ENCODE results near the gene LINGO1. TPM values are rescaled to one million over a fixed set of nuclear protein-coding genes. Genes with fewer than 3 reads are reported as not detected.

The LINGO1 gene
- total and polyA plus RNA-seq, 2 of the 8 experiments (the other 6 are each of a cell fraction or from before 2014, with no cell fraction given), result 57.1 to 114 TPM

DNA sequence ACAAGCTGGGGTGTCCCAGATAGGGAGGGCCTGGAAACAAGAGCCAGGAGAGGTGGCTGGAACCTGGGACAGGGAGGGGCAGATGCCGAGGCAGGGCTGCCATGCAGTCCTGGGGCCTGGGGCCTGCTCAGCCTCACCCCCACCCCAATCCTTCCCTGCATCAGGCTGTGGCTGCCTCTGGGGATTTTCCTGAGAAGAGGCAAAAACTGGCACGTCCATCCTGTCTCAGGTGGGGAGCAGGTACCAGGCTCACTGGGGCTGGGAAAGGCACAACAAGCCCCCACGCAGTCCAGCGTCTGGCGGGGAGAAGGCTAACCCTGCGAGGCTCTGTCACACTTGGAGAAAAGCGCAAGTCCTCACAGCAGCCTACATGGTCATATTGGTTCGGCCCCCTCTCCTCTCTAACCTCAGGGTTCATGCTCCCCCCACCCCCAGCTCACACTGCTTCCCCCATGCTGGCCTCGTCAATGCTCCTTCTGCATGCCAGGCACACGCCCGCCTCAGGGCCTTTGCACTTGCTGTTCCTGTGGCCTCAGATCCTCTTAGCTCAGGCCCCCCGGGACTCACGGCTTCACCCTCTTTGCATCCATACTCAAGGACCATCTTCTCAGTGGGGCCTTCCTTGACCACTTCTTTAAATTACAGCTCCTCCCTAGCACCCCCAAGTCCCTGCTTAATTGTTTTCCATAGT is 53.1 kb downstream of the LINGO1 start:
- Histone ChIP-seq H4K91ac (replicated peaks; ENCODE audit: insufficient read length, low read length) (no peak overlapping the region), H3K79me2 (ENCODE audit: control insufficient read depth in 1 of 2, insufficient read depth in 2 of 2, low read length in 2 of 2) (no peaks in the 10 kb centered on the region), H3K23ac (ENCODE audit: insufficient read length) (no peak overlapping the region), H3K27ac (ENCODE audit: low read depth, low read length) (no peak overlapping the region), H3K18ac (ENCODE audit: extremely low read depth, low read length) (no peak overlapping the region), H4K8ac (ENCODE audit: extremely low read depth, insufficient read depth, low read length) (no peak overlapping the region), H2BK20ac (ENCODE audit: low read length) (no peak overlapping the region), H2BK120ac (replicated peaks; ENCODE audit: low read depth, low read length) (no peak overlapping the region), H3K4me3 (ENCODE audit: extremely low read depth in 1 of 4, insufficient read depth in 2 of 4, low read depth in 3 of 4, low read length in 4 of 4) (no peak overlapping the region), H2BK5ac (ENCODE audit: low read depth, low read length) (no peak overlapping the region), H3K9me3 (ENCODE audit: insufficient read depth in 2 of 2, low read depth in 1 of 2, low read length in 1 of 2) (no peaks in the 10 kb centered on the region), H3K79me1 (ENCODE audit: low read depth, low read length) (no peaks in the 10 kb centered on the region), H2AK5ac (ENCODE audit: low read depth, low read length) (no peak overlapping the region), H3K4ac (replicated peaks; ENCODE audit: insufficient read length, low read depth, low read length) (no peak overlapping the region), H4K20me1 (replicated peaks in 1 of 2; ENCODE audit: control insufficient read depth in 1 of 2, insufficient read depth in 2 of 2, low read length in 2 of 2) (no peaks in the 10 kb centered on the region), H3K36me3 (ENCODE audit: control insufficient read depth in 2 of 4, insufficient read depth in 4 of 4, low read length in 3 of 4) (no peaks in the 10 kb centered on the region), H2BK12ac (ENCODE audit: low read depth, low read length) (no peak overlapping the region), H2AFZ (ENCODE audit: low read length) (no peak overlapping the region), H3K9ac (replicated peaks in 1 of 4; ENCODE audit: extremely low read depth in 1 of 4, low read depth in 3 of 4, low read length in 3 of 4) (no peak overlapping the region), H3K27me3 (replicated peaks in 1 of 4; ENCODE audit: control insufficient read depth in 3 of 4, extremely low read depth in 1 of 4, insufficient read depth in 3 of 4, low read length in 3 of 4) (no peaks in the 10 kb centered on the region), H3K14ac (ENCODE audit: insufficient read length) (no peak overlapping the region), H3K4me2 (ENCODE audit: insufficient read depth in 1 of 2, low read depth in 2 of 2, low read length in 2 of 2) (no peak overlapping the region), H3K4me1 (replicated peaks in 1 of 4; ENCODE audit: control insufficient read depth in 3 of 4, insufficient read depth in 4 of 4, low read length in 3 of 4) (peaks cover 0 to 1% (median 0%) of the 10 kb centered on the region in 4 experiments; a peak in 3 of 7 replicates), H3K23me2 (ENCODE audit: low read depth, low read length) (0 out of 2 replicates have a peak, but pooled peaks cover 2% of the 10 kb centered on the region), H3K56ac (replicated peaks; ENCODE audit: insufficient read length, low read depth, low read length) (no peak overlapping the region), H2BK15ac (ENCODE audit: low read length) (no peak overlapping the region), H4K5ac (ENCODE audit: insufficient read length, low read depth, low read length) (no peak overlapping the region)
- DNase-seq (ENCODE audit: low read depth in 1 of 2, low spot score in 2 of 2), result no peak
- no peak for FAIRE-seq
- POLR2A ChIA-PET (ENCODE audit: partially characterized antibody), result interaction anchor here (0.6 to 1.0 kb wide), 2 partner anchors 15 to 72 kb away, joined by 3 to 4 read pairs; no protein-coding TSS in a partner anchor
- CTCF ChIA-PET (ENCODE audit: partially characterized antibody), result interaction anchor here (0.6 to 7.2 kb wide), 7 partner anchors 9 to 113 kb away, joined by 3 to 74 read pairs (median 4); no protein-coding TSS in a partner anchor
- 91% methylated on average over 10 of the region's 13 CpGs; no CpG with 5 or more reads in 1 of the 2 experiments for WGBS, 2 experiments (ENCODE audit: extremely low coverage in 1 of 2, insufficient coverage in 1 of 2, insufficient read length in 1 of 2, insufficient replicate concordance in 2 of 2, low coverage in 1 of 2, low lambda C conversion rate in 2 of 2, missing lambda C conversion rate in 1 of 2)
- TF ChIP-seq PHF8 (conservative IDR thresholded peaks at IDR 0.05; ENCODE audit: low read depth, low read length) (no peak), KDM5A (IDR thresholded peaks at IDR 0.05; ENCODE audit: low read length) (no peak), NRF1 (IDR thresholded peaks at IDR 0.05; ENCODE audit: low read depth, low read length) (no peak), TCF12 (IDR thresholded peaks at IDR 0.05; ENCODE audit: low read depth, low read length) (no peak), RBBP5 (IDR thresholded peaks at IDR 0.05; ENCODE audit: borderline replicate concordance, low read depth, low read length) (no peak), TBP (IDR thresholded peaks at IDR 0.05; ENCODE audit: low read depth, low read length) (no peak), SUZ12 (IDR thresholded peaks at IDR 0.05; ENCODE audit: low read length) (no peak), GTF2F1 (IDR thresholded peaks at IDR 0.05; ENCODE audit: borderline replicate concordance, low read depth, low read length) (no peak)
- TF ChIP-seq, protein P1, sequence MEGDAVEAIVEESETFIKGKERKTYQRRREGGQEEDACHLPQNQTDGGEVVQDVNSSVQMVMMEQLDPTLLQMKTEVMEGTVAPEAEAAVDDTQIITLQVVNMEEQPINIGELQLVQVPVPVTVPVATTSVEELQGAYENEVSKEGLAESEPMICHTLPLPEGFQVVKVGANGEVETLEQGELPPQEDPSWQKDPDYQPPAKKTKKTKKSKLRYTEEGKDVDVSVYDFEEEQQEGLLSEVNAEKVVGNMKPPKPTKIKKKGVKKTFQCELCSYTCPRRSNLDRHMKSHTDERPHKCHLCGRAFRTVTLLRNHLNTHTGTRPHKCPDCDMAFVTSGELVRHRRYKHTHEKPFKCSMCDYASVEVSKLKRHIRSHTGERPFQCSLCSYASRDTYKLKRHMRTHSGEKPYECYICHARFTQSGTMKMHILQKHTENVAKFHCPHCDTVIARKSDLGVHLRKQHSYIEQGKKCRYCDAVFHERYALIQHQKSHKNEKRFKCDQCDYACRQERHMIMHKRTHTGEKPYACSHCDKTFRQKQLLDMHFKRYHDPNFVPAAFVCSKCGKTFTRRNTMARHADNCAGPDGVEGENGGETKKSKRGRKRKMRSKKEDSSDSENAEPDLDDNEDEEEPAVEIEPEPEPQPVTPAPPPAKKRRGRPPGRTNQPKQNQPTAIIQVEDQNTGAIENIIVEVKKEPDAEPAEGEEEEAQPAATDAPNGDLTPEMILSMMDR (IDR thresholded peaks at IDR 0.05; ENCODE audit: control extremely low read depth in 1 of 3, insufficient read depth in 1 of 3, low read depth in 1 of 3, low read length in 3 of 3), result no peak

Data from H1 (cell line).